ENCODE data around the gene CACNA2D3.

CACNA2D3 gene

DNA sequence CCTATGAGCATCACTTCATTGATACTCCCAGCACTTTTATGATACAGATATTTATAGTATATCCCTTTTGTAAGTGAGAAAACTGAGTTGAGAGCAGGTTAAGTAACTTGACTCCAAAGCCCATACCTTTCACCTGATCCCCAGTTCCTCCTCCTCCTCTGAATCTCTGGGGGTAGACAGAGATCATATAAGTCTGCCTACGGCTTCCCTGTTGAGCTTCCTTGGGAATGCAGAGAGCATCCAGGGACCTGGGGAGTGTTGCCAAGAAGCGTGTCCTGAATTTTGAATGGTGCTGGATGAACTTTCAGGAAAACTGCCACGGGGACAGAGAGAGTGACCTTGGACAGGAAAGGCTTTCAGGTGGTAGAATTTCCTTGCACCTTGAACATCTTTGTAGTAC lies 537.0 kb downstream of the CACNA2D3 start:
- no peak overlapping the region for H3K9ac ChIP-seq (ENCODE audit: low read depth in 1 of 2, low read length in 2 of 2)
- H3K4me1 ChIP-seq (ENCODE audit: control insufficient read depth in 2 of 2, insufficient read depth in 2 of 2, low read length in 2 of 2), result no peaks in the 10 kb centered on the region
- H3K9me3 ChIP-seq (ENCODE audit: control insufficient read depth in 2 of 2, low read length in 2 of 2), result no peaks in the 10 kb centered on the region
- no peak overlapping the region for H3K27ac ChIP-seq (ENCODE audit: low read depth in 2 of 2, low read length in 2 of 2)
- H3K27me3 ChIP-seq (ENCODE audit: control insufficient read depth in 2 of 2, insufficient read depth in 2 of 2, low read length in 2 of 2), result no peaks in the 10 kb centered on the region
- no peak overlapping the region for H3K4me3 ChIP-seq (ENCODE audit: low read length in 2 of 2)
- H3K36me3 ChIP-seq (ENCODE audit: control insufficient read depth in 2 of 2, insufficient read depth in 2 of 2, low read length in 2 of 2), result no peaks in the 10 kb centered on the region

DNA sequence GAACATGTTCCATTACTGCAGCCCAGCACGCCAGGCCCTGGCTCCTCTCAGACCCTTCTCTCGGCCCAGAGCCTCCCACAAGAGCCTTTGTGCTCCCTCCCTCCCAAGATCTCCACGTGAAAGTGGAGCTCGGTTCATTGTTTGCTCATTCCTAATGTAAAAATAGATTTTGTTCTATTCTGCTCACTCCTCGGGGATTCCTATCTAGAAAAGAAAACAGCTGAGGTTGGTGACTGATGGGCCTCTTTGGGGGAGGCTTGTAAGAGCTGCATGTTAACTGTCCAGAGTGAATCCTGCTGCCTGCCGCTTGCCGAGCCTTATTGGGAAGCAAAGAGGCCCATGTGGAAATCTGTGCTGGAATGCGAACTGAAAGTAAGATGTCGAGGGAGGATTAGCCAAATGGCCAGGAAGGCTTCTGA lies 538.4 kb downstream of the CACNA2D3 start:
- no peak overlapping the region for H3K9ac ChIP-seq (ENCODE audit: low read depth in 1 of 2, low read length in 2 of 2)
- no peaks in the 10 kb centered on the region for H3K27me3 ChIP-seq (ENCODE audit: control insufficient read depth in 2 of 2, insufficient read depth in 2 of 2, low read length in 2 of 2)
- no peak overlapping the region for H3K27ac ChIP-seq (ENCODE audit: low read depth in 2 of 2, low read length in 2 of 2)
- no peaks in the 10 kb centered on the region for H3K36me3 ChIP-seq (ENCODE audit: control insufficient read depth in 2 of 2, insufficient read depth in 2 of 2, low read length in 2 of 2)
- no peak overlapping the region for H3K4me3 ChIP-seq (ENCODE audit: low read length in 2 of 2)
- H3K9me3 ChIP-seq (ENCODE audit: control insufficient read depth in 2 of 2, low read length in 2 of 2), result no peaks in the 10 kb centered on the region
- H3K4me1 ChIP-seq (ENCODE audit: control insufficient read depth in 2 of 2, insufficient read depth in 2 of 2, low read length in 2 of 2), result no peaks in the 10 kb centered on the region

DNA sequence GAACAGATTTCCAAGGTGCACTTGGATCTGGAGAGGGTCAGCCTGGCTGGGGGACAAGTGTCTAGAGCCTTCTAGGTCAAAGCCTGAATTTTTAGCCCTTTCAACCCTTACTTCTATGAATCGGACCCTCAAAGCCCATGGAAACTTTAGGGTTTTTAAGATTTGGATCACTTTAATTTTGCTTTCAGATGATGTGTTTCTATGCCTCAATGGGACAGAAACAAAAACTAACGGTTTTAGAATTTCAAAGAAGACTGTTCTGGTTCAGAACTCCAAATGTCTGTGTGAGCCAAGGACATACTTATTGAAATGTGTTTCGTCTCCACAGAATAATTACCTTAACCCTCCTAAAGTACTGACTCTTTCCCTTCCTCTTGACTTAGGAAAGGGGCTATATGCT lies 538.8 kb downstream of the CACNA2D3 start:
- H3K36me3 ChIP-seq (ENCODE audit: control insufficient read depth in 2 of 2, insufficient read depth in 2 of 2, low read length in 2 of 2), result no peaks in the 10 kb centered on the region
- no peak overlapping the region for H3K4me3 ChIP-seq (ENCODE audit: low read length in 2 of 2)
- no peaks in the 10 kb centered on the region for H3K4me1 ChIP-seq (ENCODE audit: control insufficient read depth in 2 of 2, insufficient read depth in 2 of 2, low read length in 2 of 2)
- H3K27ac ChIP-seq (ENCODE audit: low read depth in 2 of 2, low read length in 2 of 2), result no peak overlapping the region
- H3K9me3 ChIP-seq (ENCODE audit: control insufficient read depth in 2 of 2, low read length in 2 of 2), result no peaks in the 10 kb centered on the region
- no peaks in the 10 kb centered on the region for H3K27me3 ChIP-seq (ENCODE audit: control insufficient read depth in 2 of 2, insufficient read depth in 2 of 2, low read length in 2 of 2)
- H3K9ac ChIP-seq (ENCODE audit: low read depth in 1 of 2, low read length in 2 of 2), result no peak overlapping the region

DNA sequence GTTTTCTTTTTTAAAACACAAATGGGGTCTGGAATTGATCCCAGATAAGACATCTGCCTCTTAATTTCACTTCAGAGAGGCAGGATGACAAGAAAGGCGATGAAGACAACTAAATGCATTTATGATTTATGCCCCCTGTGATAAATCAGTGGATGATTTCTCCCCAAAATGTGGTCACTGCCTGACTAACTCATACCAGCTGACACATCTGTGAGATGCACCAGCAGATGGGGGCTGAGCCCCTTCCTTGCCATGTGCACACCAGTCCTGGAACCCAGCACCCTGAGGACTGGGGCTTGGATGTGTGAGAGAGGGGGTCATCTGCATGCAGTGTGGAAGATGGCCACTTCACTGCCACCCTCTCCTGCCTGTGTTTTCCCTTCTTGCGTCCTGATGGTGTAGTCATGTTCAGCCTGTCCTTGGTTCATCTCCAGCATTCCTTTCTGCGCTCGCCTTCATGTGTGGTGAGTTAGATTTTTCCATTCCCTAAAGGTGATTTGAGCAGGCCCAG lies 541.2 kb downstream of the CACNA2D3 start:
- Histone ChIP-seq H3K4me3 (ENCODE audit: low read length in 2 of 2) (no peak overlapping the region), H3K27me3 (ENCODE audit: control insufficient read depth in 2 of 2, insufficient read depth in 2 of 2, low read length in 2 of 2) (no peaks in the 10 kb centered on the region), H3K4me1 (ENCODE audit: control insufficient read depth in 2 of 2, insufficient read depth in 2 of 2, low read length in 2 of 2) (no peaks in the 10 kb centered on the region), H3K9ac (ENCODE audit: low read depth in 1 of 2, low read length in 2 of 2) (no peak overlapping the region), H3K36me3 (ENCODE audit: control insufficient read depth in 2 of 2, insufficient read depth in 2 of 2, low read length in 2 of 2) (no peaks in the 10 kb centered on the region), H3K9me3 (ENCODE audit: control insufficient read depth in 2 of 2, low read length in 2 of 2) (no peaks in the 10 kb centered on the region), H3K27ac (ENCODE audit: low read depth in 2 of 2, low read length in 2 of 2) (no peak overlapping the region)

DNA sequence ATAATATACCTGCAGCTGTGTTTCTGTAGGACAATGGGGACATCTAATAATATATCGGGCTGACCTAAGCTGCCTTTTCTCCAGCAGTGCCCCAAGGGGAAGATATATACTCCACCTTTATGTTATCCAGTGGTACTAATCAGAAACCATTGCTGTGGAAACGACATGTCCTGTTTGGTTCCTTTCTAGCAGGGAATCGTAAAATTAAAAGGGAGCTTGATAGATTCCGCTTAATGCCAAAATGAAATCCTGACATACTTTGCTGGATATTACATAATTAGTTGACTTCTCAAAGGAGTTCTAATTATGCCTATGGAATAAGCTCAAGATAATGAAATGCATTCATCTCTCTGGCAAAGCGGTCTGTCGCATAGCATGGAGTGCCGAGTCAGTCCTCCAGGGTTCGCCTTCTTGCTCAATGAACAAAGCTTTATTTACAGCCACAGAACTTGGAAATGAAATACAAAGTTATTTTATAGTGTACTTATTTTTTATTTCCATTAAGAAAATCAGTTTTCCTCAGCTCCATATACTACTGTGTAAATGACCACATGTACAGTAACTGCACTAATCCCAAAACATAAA lies 542.8 kb downstream of the CACNA2D3 start:
- Histone ChIP-seq H3K27ac (ENCODE audit: low read depth in 2 of 2, low read length in 2 of 2) (no peak overlapping the region), H3K27me3 (ENCODE audit: control insufficient read depth in 2 of 2, insufficient read depth in 2 of 2, low read length in 2 of 2) (no peaks in the 10 kb centered on the region), H3K4me3 (ENCODE audit: low read length in 2 of 2) (no peak overlapping the region), H3K9ac (ENCODE audit: low read depth in 1 of 2, low read length in 2 of 2) (no peak overlapping the region), H3K4me1 (ENCODE audit: control insufficient read depth in 2 of 2, insufficient read depth in 2 of 2, low read length in 2 of 2) (peaks cover 0 to 3% of the 10 kb centered on the region in 2 donors), H3K9me3 (ENCODE audit: control insufficient read depth in 2 of 2, low read length in 2 of 2) (no peaks in the 10 kb centered on the region), H3K36me3 (ENCODE audit: control insufficient read depth in 2 of 2, insufficient read depth in 2 of 2, low read length in 2 of 2) (no peaks in the 10 kb centered on the region)

DNA sequence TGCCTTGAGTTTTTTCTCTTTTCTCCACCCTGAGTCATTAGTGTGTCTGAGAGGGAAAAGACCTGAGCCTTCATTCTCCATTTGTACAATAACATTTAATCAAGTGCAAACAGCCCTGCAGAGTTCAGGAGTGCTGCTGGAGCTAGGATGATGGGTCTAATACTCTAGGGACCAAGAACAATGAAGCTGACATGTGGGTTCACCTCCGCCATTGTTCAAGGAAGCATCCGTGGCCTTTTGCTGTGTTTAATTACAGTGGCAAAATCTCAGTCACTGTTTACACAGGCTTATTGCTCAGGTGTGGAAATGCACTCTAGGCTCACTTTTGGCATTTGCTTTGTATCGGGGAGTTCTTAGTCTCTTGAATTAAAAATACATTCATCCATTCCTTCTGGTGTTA lies 545.9 kb downstream of the CACNA2D3 start:
- no peaks in the 10 kb centered on the region for H3K36me3 ChIP-seq (ENCODE audit: control insufficient read depth in 2 of 2, insufficient read depth in 2 of 2, low read length in 2 of 2)
- no peak overlapping the region for H3K27ac ChIP-seq (ENCODE audit: low read depth in 2 of 2, low read length in 2 of 2)
- peaks cover 6 to 7% of the 10 kb centered on the region in 2 donors for H3K4me1 ChIP-seq (ENCODE audit: control insufficient read depth in 2 of 2, insufficient read depth in 2 of 2, low read length in 2 of 2)

DNA sequence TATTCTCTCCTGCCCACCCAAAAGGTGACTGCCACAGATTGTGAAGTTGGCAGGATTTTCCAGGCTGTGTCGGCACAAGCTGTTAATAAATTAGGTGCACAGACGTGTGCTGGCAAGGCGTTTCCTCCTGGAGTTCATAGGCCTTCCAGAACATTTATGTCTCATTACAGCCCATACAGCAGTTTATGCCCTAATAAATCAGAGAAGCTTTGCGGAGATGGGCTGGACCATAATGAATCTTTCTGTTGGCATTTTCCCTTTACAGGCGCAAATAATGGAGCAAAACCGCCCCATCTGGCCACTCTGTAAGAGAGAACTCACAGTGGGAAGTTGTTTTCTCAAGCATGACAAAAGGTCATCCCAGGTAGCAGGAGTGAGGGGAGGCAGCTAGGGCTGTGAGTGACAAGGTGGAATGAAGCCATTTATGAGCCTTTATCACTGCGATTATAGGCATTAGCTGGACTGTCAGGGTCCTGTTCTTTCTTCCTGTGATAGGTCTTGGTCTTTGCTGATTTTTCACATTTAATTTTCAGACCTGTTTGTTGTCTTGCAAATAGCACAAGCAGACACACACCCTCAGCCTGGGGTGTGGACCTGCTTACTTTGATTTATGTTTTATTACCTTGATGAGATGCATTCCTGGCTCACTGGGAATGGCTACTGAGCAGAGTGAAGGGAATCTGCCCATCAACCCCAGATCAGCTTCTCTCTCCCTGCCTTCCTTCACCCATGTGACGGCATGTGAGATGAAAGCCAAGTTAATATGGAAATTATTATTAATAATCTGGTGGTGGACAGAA lies 548.0 kb downstream of the CACNA2D3 start:
- Histone ChIP-seq H3K4me3 (ENCODE audit: low read length in 2 of 2) (peak overlapping the region; percentile 6 to 9), H3K9me3 (ENCODE audit: control insufficient read depth in 2 of 2, low read length in 2 of 2) (no peaks in the 10 kb centered on the region), H3K9ac (ENCODE audit: low read depth in 1 of 2, low read length in 2 of 2) (no peak overlapping the region), H3K36me3 (ENCODE audit: control insufficient read depth in 2 of 2, insufficient read depth in 2 of 2, low read length in 2 of 2) (no peaks in the 10 kb centered on the region), H3K4me1 (ENCODE audit: control insufficient read depth in 2 of 2, insufficient read depth in 2 of 2, low read length in 2 of 2) (peaks cover 6 to 7% of the 10 kb centered on the region in 2 donors), H3K27me3 (ENCODE audit: control insufficient read depth in 2 of 2, insufficient read depth in 2 of 2, low read length in 2 of 2) (no peaks in the 10 kb centered on the region), H3K27ac (ENCODE audit: low read depth in 2 of 2, low read length in 2 of 2) (no peak overlapping the region)

More for the DNA sequence above, 545.9 kb downstream of the CACNA2D3 start:
- H3K9me3 ChIP-seq (ENCODE audit: control insufficient read depth in 2 of 2, low read length in 2 of 2), result no peaks in the 10 kb centered on the region
- no peak overlapping the region for H3K9ac ChIP-seq (ENCODE audit: low read depth in 1 of 2, low read length in 2 of 2)
- no peaks in the 10 kb centered on the region for H3K27me3 ChIP-seq (ENCODE audit: control insufficient read depth in 2 of 2, insufficient read depth in 2 of 2, low read length in 2 of 2)
- H3K4me3 ChIP-seq (ENCODE audit: low read length in 2 of 2), result no peak overlapping the region

DNA sequence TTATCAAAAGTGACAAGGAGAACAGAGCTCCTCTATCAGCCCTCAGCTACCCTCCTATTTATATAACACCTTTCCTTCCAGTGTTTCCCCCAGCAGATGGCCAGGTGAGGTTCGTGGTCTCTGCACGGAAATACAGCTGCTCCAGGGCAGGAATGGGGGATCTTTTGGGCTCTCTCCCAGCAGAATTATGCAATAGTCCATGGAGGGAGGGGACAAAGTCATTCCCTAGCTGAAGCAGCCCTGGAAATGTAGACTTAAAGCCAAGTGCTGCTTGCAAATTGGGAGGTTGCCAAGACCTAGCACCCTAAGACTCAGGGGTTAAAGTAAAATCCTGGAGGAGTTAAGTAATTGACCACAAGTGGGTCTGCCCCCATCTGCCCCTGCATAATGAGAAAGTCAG lies 549.2 kb downstream of the CACNA2D3 start:
- Histone ChIP-seq H3K27me3 (ENCODE audit: control insufficient read depth in 2 of 2, insufficient read depth in 2 of 2, low read length in 2 of 2) (no peaks in the 10 kb centered on the region), H3K4me3 (ENCODE audit: low read length in 2 of 2) (no peak overlapping the region), H3K4me1 (ENCODE audit: control insufficient read depth in 2 of 2, insufficient read depth in 2 of 2, low read length in 2 of 2) (peaks cover 11 to 13% of the 10 kb centered on the region in 2 donors), H3K9ac (ENCODE audit: low read depth in 1 of 2, low read length in 2 of 2) (no peak overlapping the region), H3K36me3 (ENCODE audit: control insufficient read depth in 2 of 2, insufficient read depth in 2 of 2, low read length in 2 of 2) (no peaks in the 10 kb centered on the region), H3K9me3 (ENCODE audit: control insufficient read depth in 2 of 2, low read length in 2 of 2) (no peaks in the 10 kb centered on the region), H3K27ac (ENCODE audit: low read depth in 2 of 2, low read length in 2 of 2) (no peak overlapping the region)

DNA sequence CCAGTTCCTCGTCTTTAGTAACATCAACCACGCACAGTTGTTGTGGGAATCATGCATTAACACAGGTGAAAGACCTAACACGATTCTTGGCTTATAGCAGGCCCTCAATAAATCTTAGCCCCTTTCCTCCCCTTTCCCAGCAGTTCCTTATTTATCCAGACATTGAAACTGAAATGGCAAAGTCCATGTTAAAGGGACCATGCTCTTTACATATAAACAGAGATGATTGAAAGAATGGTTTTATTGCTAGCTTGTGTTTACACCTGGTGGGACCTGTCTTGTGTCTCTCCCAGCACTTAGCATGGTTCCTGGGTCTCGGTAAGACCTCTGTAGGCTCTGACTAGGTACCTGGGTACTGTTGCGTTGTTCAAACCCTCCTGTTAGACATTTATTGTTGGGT lies 553.7 kb downstream of the CACNA2D3 start:
- Histone ChIP-seq H3K9me3 (ENCODE audit: control insufficient read depth in 2 of 2, low read length in 2 of 2) (no peaks in the 10 kb centered on the region), H3K9ac (ENCODE audit: low read depth in 1 of 2, low read length in 2 of 2) (no peak overlapping the region), H3K27me3 (ENCODE audit: control insufficient read depth in 2 of 2, insufficient read depth in 2 of 2, low read length in 2 of 2) (no peaks in the 10 kb centered on the region), H3K27ac (ENCODE audit: low read depth in 2 of 2, low read length in 2 of 2) (no peak overlapping the region), H3K4me1 (ENCODE audit: control insufficient read depth in 2 of 2, insufficient read depth in 2 of 2, low read length in 2 of 2) (peaks cover 4 to 13% of the 10 kb centered on the region in 2 donors), H3K36me3 (ENCODE audit: control insufficient read depth in 2 of 2, insufficient read depth in 2 of 2, low read length in 2 of 2) (no peaks in the 10 kb centered on the region), H3K4me3 (ENCODE audit: low read length in 2 of 2) (no peak overlapping the region)

DNA sequence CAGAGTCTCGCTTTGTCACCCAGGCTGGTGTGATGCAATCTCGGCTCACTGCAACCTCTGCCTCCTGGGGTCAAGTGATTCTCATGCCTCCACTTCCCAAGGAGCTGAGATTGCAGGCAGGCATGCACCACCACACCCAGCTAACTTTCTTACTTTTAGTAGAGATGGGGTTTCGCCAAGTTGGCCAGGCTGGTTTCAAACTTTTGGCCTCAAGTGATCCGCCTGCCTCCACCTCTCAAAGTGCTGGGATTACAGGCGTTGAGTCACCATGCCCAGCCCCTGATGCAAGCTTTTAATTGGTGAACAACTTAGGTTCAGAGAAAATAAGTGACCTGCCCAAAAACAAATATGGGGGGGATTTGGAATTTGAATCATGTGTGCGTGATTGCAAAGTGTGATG lies 559.4 kb downstream of the CACNA2D3 start:
- no peaks in the 10 kb centered on the region for H3K27me3 ChIP-seq (ENCODE audit: control insufficient read depth in 2 of 2, insufficient read depth in 2 of 2, low read length in 2 of 2)
- H3K9me3 ChIP-seq (ENCODE audit: control insufficient read depth in 2 of 2, low read length in 2 of 2), result no peaks in the 10 kb centered on the region
- H3K27ac ChIP-seq (ENCODE audit: low read depth in 2 of 2, low read length in 2 of 2), result no peak overlapping the region
- H3K4me3 ChIP-seq (ENCODE audit: low read length in 2 of 2), result no peak overlapping the region
- H3K9ac ChIP-seq (ENCODE audit: low read depth in 1 of 2, low read length in 2 of 2), result no peak overlapping the region
- no peaks in the 10 kb centered on the region for H3K4me1 ChIP-seq (ENCODE audit: control insufficient read depth in 2 of 2, insufficient read depth in 2 of 2, low read length in 2 of 2)
- no peaks in the 10 kb centered on the region for H3K36me3 ChIP-seq (ENCODE audit: control insufficient read depth in 2 of 2, insufficient read depth in 2 of 2, low read length in 2 of 2)

All from mucosa of rectum (tissue), 2 donors.